Stimulated activated CD8-positive, alpha-beta memory T cell treated with anti-CD3 and anti-CD28 coated beads, Interleukin-12 subunit alpha, Interleukin-12 subunit beta, amount 100 ng/mL, for 4 hours (primary cell): ENCODE measurements around the gene RBM20.
A peak's percentile ranks its signal among the peaks of the same experiment; 100 is the strongest.
"Not testable (repeated sequence)": the region's sequence is repeated elsewhere in the genome, so short reads cannot be mapped to it uniquely, and the experiment has no call there.

ENCODE experiments used
- DNase-seq: peaks from one replicate; pipeline ENCODE4 v3.0.0-alpha.2; 2020; ENCODE audit warnings: low read depth

RBM20 gene

DNA sequence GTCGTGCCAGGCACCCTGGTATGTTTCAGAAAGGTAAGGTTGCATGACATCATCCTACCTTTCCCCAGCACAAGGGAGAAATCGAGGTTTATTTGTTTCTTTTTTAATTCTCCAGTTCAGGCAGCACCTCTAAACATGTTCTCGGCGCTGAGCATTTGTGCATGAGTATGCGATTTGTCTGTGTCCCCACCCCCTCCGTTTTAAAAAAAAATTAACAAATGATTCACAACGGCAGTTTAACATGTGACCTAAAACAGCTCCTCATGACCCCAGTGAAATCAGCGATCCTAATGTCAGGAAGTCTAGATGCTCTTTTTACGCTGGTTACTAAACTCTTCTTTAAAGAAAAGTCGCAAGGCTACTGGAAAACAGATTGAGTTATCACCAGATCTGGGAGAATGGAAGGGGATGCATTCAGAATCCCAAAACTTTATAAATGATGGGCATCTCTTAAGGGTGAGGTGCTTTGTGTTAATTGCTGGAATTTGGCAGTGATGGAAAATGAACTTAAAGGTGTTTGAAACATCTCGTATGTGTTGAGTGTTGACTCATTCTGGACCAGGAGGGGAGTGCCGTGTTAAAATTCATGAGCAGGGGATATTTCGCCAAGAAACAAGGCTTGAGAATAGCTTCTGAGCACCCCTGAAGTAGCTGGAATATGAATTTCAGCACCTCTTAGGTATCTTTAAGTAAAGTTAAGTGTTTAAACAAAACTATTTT is 120.8 kb downstream of the RBM20 start:
- no peak for DNase-seq

DNA sequence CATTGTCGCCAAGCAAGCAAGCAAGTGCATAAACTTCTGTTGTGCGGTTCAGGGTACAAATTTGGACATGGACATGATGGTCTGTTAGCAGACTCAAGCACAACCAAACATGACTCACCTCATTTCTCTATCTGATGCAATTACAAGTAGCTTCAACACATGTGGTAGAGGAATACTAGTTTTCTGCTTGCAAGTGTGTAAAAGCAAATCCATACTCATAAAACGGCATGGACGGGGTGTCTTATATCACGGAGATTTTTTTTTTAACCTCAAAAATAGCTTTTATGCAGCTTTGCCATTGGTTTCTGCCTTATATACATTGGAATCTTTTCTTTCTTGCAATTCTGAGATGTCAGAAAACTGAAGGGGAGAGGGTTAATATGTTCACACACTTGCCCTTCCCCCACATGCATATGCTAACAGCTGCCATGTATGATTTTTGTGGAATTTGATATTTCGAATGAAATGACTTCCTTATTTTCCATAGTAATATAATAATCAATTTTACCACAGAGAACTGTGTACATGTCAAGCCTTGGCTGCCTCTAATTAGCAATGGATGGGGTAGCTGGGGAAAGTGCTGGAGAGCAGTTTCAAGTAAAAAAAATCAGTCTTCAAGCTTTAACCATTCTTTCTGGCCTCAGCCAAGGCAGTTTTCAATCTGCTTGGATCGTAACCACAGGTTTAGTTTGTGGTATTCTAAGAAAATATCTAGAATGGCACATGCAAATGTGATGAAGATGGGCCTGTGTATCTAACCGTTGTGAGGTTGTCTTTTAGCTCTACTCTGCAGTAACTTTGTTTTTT is 121.6 kb downstream of the RBM20 start:
- no peak for DNase-seq

DNA sequence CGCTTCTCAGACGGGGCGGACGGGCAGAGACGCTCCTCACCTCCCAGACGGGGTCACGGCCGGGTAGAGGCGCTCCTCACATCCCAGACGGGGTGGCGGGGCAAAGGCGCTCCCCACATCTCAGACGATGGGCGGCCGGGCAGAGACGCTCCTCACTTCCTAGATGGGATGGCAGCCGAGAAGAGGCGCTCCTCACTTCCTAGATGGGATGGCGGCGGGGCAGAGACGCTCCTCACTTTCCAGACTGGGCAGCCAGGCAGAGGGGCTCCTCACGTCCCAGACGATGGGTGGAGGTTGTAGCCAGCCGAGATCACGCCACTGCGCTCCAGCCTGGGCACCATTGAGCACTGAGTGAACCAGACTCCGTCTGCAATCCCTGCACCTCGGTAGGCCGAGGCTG is 123.5 kb downstream of the RBM20 start:
- not testable (repeated sequence) for DNase-seq

DNA sequence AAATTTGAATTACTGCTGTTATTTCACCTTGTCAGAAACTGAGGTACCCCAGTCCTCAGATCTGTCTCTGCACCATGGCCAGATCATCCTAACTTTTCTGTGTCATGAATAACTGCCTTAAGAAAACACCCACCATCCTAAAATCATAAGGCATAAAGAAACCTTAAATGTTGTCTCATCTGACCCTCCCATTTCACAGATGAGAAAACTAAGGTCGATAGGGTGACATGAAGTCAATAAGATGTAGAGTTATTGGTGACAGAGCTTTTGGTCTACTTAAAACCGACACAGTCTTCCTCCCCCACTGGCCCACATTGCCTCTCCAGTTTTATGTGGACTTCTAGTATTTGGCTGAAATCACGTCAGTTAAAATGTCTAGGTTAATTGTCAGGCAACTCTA is 126.1 kb downstream of the RBM20 start:
- no peak for DNase-seq

DNA sequence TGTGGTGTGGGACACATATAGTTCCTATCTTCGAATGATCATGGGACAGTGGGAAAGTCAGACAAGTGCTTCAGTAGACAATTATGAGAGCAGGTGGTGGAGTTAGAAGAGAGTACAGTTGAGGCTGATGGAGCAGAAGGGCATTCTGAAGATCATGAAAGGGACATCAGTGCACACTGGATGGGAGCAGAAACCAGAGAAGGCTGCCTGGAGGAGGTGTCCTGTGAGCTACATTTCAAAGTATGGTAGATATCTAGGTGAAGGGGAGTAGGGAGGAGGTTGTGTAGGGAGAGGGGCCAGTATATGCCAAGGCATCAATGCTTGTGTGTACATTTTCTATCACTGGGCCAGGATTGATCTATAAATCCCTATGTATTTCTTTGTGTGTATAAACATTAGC is 127.3 kb downstream of the RBM20 start:
- DNase-seq, result no peak

DNA sequence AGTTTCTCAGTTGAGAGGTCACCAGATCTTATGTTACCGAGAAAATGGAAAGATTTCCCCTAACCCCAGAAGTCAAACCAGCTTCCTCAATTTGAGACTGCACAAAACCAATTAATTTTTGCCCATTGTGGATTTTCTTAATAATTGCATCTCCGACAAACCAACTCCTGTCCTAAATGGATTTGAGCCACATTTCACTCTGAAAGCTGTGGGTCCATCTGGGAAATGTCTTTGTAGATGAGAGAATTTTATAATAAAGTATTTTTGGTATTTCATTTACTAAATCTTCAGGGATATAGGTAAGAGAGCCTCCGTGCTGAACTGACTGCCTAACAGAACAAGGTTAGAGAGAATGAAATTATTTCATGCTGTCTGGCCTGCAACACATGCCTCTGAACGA is 127.9 kb downstream of the RBM20 start:
- no peak for DNase-seq

DNA sequence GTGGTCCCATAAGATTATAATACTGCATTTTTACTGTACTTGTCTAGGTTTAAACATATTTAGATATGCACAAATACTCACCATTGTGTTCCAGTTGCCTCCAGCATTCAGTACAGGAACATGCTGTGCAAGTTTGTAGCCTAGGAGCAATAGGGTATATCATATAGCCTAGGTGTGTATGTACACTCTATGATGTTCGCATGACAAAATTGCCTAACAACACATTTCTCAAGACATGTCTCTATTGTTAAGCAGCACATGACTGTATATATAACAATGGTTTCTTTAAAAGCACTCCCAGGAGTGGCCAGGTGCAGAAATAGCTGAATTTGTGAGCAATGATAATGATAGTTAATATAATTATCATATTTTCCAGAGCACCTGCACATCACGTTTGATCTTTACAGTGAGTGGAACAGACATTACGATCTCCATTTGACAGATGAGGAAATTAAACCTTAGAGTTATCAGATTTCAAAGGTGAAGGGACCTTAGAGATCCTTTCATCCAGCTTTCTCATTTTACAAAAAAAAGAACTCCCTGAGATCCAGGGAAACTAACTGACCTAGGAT is 128.4 kb downstream of the RBM20 start:
- no peak for DNase-seq

DNA sequence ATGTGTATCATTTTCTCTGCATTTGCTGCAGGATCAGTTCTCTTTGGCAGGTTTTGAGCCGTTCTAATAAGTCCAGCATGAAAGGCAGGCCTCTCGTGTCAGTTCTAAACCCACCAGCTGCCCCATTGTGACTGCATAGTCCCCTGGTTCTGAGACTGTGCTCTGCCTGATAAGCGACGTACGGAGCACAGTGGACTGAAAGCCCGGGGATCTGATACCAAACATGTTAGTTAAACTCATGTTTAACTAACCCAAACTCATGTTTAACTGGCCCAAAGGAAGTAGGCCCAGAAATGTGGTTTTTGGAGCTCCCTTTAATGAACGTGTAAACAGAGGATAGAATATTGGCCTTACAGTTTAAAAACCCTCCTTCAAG is 129.5 kb downstream of the RBM20 start:
- no peak for DNase-seq

DNA sequence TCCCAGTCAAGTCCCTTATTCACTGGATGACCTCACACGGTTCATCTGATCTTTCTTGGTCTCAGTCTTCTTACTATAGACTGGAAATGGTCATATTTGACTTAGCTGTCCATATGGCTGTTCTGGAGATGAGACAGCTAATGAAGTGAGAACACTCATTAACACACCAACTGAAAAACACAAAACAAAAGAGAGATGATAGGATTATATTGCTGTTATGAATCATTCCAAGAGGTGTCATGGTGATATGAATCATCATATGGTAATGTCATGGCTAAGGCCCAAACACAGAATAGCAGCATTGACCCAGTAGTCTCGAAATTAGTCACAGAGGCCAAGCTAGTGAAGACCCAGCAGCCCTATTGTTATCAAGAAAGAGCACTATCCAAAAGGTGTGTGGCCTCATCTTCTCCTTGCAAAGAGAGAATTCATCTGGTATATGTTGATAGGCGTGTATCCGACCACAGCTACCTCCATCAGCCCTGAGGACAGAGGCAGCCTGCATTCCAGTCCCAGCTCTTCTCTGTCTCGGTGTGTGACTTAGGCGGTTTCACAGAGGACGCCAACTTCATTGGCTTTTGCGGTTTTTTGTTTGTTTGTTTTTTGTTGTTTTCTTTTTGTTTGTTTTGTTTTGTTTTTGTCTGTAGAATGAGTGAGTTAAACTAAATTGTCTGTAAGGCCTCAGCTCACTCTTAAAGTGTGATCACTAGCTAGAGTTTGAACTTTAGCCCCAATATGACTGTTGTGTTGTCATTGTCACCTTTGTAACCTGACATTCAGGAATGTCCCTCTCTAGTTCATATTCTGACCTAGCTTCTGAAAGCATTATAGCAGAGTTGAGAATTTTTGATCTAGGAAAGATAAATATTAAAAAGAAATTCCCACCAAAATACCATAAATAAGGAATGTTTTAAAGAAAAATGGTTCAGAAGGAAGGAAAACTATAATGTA is 130.2 kb downstream of the RBM20 start:
- no peak for DNase-seq

DNA sequence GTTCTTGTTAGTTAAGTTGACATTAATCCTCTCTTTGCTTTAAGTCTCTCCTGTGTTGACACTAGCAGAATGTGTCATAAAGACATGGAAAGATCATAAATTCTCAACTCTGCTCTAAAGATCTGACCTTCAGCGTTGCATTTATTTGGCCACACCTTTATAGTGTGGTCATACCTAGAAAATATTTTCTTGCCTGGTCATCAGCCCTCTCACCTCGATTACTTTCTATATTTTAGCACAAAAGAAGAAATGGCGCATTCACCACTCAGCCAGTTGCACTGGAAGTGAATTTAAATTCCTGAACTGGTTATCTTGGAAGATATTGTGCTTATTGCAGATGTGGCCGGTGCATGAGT is 130.9 kb downstream of the RBM20 start:
- no peak for DNase-seq

DNA sequence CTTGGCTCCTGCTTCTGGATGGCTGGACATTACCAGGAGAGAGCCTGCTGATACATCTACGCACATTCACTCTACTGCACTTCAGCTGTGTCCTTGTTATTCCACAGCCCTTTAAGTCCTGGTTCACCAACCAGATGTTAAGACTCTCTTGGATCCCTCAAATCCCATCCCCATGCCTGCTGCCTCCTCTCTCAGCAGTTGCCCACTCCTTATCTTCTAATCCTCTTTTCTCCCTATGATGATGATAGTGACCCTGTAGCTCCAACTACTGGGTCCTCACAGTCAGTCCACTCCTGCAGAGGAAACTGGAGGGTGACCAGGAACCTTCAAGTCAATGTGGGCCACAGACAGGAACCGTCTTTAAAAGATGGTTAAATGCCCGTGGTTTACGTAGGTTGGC is 131.3 kb downstream of the RBM20 start:
- no peak for DNase-seq

DNA sequence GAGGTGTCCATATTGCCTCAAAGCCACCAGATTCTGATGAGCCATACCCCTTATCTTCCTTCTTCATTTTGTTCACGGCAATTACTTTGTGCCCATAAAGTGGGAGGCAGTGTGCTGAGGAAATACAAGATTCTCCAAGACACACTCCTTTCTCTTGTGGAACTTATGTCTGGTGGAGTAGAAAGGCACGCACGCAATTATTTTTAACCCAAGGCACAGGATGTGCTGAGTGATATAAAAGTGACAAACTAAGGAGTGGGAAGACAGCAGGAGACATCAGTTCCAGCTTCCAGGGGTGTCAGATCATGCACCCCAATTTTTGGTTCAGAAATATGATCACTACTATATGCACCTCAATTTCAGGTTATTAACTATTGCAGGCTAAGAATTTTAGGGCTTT is 132.9 kb downstream of the RBM20 start:
- DNase-seq, result no peak

DNA sequence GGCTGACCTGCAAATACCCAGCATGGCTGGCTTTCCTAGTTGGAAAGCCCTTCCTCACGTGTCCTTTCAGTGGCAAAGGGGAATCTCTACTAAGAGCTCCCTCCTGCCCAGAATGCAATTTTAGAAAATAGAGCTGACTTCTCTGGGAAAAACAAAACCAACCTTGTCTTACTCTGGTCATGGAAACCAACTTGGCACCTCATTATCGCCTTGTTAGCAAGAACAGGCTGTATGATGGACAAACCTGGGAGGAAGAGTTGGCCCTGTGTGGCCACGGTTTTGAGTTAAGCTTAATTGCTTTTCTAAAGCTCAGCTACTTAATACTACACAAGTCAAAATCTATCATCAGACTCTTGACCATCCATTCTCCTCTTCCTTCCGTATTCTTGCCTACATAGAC is 133.5 kb downstream of the RBM20 start:
- no peak for DNase-seq

DNA sequence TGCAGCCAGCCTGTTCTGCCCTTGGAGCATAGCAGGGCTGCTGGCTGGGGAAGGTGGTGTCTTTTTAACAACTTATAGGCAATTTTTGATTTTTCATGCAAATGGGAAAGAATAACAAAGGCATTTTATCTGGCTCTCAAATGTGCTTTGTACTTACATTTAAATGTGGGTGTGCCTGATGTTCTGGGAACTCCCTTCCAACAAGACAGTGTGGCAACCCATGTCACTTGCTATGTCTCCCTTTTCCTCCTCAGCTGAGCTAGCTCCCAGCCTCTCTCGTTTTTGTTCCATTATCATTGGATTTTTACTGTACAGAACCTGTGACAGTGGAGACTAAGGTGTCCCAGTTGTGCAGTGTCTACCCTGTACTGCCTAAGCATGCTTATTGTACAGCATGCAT is 134.1 kb downstream of the RBM20 start:
- no peak for DNase-seq

DNA sequence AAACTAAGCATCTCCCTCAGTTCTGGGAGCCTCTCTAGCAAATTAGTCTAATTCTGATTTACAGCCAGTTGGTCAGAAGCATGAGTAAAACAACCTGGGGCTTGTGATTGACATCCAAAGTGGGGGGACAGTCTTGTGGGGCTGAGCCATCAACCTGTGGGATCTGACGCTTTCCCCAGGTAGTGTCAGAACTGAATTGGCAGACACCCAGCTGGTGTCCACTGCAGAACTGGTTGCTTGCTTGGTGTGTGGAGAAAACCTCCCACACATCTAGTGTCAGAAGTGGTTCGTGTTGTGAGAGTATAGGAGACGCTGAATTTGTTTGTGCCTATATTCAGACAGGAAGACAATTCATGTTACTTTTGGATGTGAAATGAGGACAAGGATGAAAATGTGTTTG is 135.4 kb downstream of the RBM20 start:
- DNase-seq, result no peak

DNA sequence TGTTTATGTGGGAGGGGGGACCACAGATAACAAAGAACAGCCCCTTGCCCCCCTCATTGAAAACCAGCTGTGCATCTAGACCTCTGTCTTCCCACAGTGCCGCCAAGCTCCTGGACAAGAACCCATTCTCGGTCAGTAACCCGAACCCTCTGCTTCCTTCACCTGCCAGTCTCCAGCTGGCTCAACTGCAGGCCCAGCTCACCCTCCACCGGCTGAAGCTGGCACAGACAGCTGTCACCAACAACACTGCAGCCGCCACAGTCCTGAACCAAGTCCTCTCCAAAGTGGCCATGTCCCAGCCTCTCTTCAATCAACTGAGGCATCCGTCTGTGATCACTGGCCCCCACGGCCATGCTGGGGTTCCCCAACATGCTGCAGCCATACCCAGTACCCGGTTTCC is 136.6 kb downstream of the RBM20 start:
- no peak for DNase-seq

DNA sequence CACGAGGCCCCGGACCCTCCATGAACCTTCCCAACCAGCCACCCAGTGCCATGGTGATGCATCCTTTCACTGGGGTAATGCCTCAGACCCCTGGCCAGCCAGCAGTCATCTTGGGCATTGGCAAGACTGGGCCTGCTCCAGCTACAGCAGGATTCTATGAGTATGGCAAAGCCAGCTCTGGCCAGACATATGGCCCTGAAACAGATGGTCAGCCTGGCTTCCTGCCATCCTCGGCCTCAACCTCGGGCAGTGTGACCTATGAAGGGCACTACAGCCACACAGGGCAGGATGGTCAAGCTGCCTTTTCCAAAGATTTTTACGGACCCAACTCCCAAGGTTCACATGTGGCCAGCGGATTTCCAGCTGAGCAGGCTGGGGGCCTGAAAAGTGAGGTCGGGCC is 137.0 kb downstream of the RBM20 start:
- no peak for DNase-seq

DNA sequence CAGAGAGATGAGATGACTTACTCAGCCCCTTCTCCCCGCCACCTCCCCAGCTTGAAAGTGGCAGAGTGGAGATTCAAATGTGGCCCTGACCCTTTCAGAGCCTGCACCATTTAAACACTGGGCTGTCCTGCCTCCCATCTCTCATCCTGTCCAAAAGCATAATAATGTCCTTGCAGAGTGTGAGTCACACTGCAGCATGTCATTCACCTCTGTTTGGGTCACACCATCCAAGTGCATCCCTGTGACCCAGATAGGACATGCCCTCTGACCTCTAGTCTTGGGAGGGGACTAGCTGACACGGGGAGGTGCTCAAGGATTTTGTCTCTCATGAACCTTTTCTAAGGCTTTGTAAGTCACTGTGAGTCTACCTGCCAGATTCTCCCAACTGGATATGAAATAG is 138.5 kb downstream of the RBM20 start:
- no peak for DNase-seq

DNA sequence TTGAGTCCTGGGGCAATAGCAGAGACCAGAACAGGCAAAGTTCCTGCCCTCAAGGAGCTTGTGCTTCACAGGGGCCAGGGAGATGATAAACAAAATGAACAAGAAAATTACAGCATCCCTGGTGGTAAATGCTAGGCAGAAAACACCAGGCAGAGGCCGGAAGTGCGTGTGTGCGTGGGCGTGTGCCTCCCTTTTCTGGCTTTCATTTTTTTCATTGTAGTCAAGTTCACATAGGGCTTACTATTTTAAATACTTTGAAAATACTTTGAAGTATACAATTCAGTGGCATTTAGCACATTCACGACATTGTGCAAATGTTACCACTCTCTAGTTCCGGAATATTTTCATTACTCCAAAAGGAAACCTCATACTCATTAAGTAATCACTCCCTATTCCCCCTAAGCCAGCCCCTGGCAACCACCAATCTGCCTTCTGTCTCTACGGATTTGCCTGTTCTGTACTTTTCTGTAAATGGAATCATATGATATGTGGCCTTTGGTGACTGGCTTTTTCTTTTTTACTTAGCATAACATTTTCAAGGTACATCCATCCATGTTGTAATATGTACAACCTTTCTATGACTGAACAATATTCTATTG is 139.5 kb downstream of the RBM20 start:
- peak; percentile 40 for DNase-seq

DNA sequence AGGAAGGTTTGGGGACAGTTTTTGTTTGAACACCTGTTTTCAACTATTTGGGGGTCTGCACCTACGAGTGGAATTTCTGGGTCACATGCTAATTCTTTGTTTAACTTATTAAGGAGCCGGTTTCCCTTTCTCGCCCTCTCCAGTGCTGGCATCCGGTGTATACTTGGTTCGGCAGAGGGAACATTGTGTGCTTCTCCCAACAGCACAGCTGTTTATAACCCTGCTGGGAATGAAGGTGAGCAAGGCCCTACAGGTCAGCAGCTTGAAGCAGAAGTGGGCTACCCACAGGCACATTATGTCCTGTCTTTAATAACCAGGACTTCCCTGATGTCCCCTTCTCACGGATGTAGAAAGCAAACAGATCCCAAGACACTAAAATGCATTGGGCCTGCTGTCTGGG is 140.1 kb downstream of the RBM20 start:
- no peak for DNase-seq

DNA sequence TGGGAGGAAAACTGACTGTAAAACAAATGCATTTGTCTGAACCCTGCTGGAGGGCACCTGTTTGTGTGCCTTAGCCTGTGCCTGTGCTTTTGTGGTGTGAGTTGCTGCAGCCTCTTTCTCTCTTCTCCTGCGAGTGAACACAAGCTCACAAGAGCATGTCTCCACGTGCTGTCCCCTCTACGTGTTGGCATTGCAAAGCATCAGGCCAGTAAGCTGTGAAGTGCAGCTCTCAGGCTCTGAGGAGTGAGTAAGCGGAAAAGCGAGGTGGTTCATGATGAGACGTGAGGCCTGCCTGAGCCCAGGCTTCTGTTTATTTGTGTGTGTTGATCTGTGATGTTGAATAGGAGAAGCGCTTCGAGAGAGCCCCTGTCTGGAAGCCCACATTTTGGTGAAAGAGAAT is 142.0 kb downstream of the RBM20 start:
- no peak for DNase-seq
